Fibroblast of villous mesenchyme (primary cell): ENCODE results near the gene NRROS. TPM values are rescaled to one million over a fixed set of nuclear protein-coding genes. Genes with fewer than 3 reads are reported as not detected.

Source experiments
- DNase-seq: peaks from one replicate; pipeline ENCODE4 v3.0.0-alpha.2; 2010; ENCODE audit warnings: low read depth
- H3K4me3 ChIP-seq: 2 replicates; pipeline ENCODE4 v1.5.1; 2011; ENCODE audit warnings: low read depth, mild to moderate bottlenecking, low read length
- total RNA-seq: library from RNA; depleted of rRNA; stranded (reverse); fragments of >200 nt; gene quantifications from 2 replicates; pipeline ENCODE4 v1.2.3, GENCODE V29; 2012
- TF ChIP-seq, protein P1 (sequence below): IDR thresholded peaks from 2 replicates; pipeline ENCODE4 v1.5.1; 2012; ENCODE audit warnings: low read depth, mild to moderate bottlenecking, low read length; ENCODE audit not compliant: insufficient read depth

NRROS gene
- total RNA-seq, 1 donor: under 0.01 TPM

DNA sequence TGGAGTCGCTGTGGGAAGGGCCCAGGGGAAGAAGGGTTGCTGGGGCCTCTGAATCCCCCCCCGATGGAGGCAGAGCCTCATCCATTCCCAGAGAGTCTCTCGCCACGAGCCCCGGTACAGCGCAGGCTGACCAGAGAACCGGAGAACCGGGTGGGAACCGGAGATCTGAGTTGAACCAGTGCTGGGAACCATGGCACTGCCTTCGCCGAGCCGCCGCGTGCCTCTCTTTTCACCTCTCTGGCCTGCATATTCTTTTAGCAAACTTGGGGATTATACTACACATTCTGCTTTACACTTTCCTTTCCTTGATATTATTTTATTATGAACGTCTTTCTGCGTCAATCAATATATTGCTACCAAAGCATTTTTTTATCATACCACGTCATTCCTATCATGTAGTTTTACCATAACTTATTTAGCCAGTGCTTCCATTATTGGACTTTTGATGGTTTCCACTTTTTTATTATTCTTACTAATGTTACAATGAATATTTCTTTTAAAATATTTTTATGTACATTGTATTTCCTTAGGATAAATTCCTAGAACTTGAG, 7.2 kb downstream of the NRROS start:
- TF ChIP-seq, protein P1, sequence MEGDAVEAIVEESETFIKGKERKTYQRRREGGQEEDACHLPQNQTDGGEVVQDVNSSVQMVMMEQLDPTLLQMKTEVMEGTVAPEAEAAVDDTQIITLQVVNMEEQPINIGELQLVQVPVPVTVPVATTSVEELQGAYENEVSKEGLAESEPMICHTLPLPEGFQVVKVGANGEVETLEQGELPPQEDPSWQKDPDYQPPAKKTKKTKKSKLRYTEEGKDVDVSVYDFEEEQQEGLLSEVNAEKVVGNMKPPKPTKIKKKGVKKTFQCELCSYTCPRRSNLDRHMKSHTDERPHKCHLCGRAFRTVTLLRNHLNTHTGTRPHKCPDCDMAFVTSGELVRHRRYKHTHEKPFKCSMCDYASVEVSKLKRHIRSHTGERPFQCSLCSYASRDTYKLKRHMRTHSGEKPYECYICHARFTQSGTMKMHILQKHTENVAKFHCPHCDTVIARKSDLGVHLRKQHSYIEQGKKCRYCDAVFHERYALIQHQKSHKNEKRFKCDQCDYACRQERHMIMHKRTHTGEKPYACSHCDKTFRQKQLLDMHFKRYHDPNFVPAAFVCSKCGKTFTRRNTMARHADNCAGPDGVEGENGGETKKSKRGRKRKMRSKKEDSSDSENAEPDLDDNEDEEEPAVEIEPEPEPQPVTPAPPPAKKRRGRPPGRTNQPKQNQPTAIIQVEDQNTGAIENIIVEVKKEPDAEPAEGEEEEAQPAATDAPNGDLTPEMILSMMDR: no peak
- no peak for DNase-seq
- H3K4me3 ChIP-seq: no peak overlapping the region

DNA sequence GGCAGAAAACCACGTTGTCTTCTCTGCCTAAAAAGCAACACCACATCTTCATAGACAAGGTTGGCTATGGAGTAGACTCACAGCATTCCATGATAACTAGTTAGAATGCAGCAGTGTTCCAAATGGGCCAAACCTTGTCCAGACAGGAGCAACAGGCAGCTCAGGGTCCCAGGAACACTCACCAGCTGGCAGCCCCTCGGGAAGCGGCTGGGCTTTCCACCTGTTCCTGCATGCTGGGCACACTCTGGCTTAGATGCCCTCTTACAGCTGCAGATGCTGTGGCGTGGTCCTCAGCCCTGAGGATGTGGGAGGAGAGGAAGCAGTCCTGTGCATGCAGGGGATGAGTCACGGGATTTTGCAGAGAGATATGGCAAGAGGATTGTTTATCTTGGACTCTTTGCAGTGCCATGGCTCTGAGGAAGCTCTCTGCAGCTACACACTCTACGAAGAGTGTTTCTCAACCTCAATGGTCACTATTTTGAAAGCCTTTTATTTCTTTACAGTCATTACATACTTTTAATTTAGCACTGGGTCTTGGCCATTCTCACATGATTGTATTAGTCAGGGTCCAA, 11.3 kb downstream of the NRROS start:
- DNase-seq: peak; percentile 95
- no peak overlapping the region for H3K4me3 ChIP-seq
- TF ChIP-seq, protein P1: no peak

DNA sequence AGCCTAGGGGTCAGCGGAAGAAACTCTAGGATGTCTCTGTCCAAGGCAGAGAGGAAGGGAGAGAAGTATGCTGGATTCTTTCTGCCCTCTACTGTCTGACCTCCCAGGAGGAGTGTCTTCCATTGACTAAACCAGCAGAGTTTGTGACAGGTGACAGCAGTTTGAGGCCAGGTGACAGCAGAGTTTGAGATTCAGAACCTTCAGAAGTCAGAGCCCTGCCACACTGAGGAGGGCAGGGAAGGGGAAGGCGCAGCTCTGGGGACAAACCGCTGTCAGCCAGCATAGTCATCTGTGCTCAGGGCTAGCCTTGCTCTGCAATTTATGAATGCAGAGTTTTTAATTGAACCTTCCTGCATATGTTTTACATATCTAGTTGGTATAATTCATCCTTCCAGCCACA, 12.3 kb downstream of the NRROS start:
- no peak overlapping the region for H3K4me3 ChIP-seq
- no peak for DNase-seq
- TF ChIP-seq, protein P1: no peak

DNA sequence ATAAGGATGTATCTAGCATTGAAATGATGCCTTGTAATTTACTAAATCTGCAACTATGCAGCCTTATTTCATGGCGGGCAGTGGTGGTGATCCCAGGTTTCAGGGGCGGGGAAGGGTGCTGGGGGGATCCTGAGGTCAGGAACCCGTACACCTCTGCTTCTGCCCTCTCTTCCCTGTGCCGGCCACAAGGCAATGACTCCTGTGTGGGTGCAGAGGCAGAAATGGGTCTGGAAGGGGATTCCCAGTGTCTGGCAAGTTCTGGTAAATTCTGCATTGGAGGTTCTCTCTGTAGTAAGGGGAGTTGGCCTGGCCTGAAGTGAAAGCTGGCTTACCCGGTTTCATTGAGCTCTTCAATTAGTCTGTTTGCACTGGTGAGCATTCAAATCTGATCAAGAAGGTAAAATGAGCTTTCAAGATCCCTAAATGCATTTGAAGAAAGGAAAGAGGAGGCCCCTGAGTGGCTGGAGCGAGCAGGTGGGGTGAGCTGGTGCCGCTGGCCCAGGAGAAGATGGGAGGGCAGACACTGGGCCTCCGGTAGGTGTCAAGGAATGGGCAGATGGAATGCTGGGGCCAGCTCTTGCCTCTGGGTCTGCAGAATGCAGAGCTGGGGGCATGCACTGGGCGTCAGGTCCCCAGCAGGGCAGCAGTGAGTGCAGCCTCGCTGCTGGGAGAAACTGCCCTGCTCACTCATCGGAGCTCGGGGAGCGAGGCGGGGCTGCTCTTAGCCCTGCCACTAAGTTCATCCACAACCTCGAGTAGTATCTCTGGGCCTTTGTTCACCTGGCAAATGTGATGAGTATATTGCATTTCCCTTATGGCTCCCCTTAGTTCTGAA, 13.7 kb downstream of the NRROS start:
- no peak overlapping the region for H3K4me3 ChIP-seq
- no peak for DNase-seq
- TF ChIP-seq, protein P1: no peak

DNA sequence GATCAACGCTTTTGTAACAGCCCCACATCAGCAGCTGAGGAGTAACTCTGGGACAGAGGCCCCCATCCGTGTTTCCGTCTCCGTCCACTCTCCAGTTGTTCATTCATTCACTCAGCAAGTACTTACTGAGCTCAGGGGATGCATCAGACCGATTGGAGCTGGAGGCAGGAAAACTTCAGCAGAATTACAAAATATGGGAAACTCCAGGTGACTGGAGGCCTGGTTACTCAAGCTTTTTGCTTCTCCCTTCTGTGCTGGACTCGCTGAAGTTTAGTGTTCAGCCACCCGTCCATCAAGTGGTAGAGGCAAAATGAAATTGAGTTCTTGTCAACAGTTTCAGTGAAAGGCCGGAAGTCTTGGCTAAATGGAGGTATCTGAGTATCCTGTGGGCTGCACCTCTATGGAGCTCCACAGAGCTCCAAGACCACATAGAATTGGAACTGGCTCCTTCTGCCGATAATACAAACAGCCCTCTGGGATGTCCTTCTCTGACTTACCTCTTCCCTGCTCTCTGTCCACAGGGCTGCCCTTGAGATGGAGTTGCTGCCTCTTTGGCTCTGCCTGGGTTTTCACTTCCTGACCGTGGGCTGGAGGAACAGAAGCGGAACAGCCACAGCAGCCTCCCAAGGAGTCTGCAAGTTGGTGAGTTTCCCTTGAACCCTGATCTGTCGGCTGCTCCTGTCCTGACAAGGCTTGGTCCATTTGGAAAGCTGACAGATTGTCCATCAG, 14.7 kb downstream of the NRROS start:
- no peak for DNase-seq
- no peak overlapping the region for H3K4me3 ChIP-seq
- TF ChIP-seq, protein P1: no peak

DNA sequence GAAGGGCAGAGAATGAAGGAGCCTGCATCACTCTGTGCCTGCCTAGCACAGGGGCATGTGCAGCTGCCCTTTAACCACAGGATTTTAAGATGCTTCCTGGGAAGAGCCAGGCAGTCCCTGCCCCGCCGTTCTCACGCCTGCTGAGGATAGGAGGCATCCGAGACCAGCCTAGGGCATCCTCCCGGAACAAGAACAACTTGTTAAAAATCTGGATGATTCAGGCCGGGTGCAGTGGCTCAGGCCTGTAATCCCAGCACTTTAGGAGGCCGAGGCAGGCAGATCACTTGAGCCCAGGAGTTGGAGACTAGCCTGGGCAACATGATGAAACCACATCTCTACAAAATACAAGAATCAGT, 15.2 kb downstream of the NRROS start:
- TF ChIP-seq, protein P1: no peak
- peak; percentile 77 for DNase-seq
- H3K4me3 ChIP-seq: no peak overlapping the region
